ENCODE data around the gene FAM171A1.

FAM171A1 gene

GRCh38 chr10:15166325-15166724, 204.8 kb downstream of the FAM171A1 start:
- no peak for DNase-seq

GRCh38 chr10:15163253-15163828, 207.7 kb downstream of the FAM171A1 start:
- DNase-seq: no peak

Measured in NCI-H345 (cell line).